Glomerular endothelial cell (primary cell): ENCODE data around the gene HPCA. TPM values are rescaled to one million over a fixed set of nuclear protein-coding genes. Genes with fewer than 3 reads are reported as not detected.

Source experiments
- DNase-seq: peaks from one replicate; pipeline ENCODE4 v3.0.0-alpha.2; 2011; ENCODE audit warnings: low read depth, low spot score; ENCODE audit errors: extremely low read depth
- total RNA-seq: library from RNA; depleted of rRNA; stranded (reverse); fragments of >200 nt; gene quantifications from 2 replicates; pipeline ENCODE4 v1.2.3, GENCODE V29; 2015

HPCA gene
- total RNA-seq, 1 donor from 2014 or later: not detected

DNA sequence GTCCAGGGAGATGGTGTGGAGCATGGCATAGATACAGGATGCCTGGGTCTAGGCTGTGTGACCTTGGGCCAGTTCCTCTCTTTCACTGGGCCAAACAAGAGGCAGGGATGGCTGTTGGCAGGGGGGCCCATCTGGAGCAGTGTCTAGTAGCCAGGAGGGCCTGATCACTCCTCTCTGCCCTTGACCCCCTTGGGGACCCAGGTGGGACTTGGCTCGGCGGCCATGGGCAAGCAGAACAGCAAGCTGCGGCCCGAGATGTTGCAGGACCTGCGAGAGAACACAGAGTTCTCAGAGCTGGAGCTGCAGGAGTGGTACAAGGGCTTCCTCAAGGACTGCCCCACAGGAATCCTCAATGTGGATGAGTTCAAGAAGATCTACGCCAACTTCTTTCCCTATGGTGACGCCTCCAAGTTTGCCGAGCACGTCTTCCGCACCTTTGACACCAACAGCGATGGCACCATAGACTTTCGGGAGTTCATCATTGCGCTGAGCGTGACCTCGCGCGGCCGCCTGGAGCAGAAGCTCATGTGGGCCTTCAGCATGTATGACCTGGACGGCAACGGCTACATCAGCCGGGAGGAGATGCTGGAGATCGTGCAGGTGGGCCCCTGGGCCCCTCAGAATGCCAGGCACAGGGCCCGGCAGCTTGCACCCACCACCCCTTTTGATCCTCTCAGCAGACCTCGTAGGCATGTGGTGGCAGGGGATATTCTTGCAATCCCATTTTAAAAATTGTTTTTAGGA lies 2.6 kb downstream of the HPCA start:
- no peak for DNase-seq

- DNase-seq: no peak
Measured at GRCh38 chr1:32889731-32890278, 3.5 kb downstream of the HPCA start.

DNA sequence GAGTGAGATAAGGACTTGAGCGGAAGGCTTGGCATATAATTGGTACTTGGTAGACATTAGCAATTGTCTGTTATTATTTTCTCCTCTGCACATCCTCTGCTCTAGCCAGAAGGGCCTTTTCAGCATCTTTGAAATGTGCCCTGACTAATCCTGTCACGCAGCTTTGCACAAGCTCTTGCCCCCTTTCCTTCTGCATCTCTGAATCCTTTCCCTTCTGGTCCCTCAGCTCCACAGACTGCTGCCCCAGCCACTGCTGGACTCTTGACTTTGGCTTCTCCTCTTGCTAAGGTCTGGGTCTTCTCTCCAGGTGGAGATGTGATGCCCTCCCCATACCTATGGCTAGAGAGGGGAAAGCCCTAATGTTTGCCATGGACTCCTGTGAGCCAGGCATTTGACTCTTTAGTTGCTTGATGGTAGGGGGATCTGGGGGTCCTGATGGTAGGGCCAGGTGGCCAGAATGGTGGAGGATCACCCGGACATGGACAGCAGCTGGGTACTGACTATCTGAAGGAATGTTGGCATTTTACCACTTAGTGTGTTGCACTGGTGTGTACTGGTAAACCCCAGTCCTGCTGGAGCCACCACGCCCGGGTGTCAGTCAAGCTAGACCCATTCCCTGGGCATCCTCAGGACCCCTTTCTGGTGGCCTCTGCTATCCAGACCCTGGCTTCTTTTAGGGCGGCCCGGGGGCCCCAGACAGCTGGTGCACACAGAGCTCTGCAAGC lies 4.4 kb downstream of the HPCA start:
- no peak for DNase-seq

- no peak for DNase-seq
Measured at GRCh38 chr1:32891241-32891570, 4.9 kb downstream of the HPCA start.

DNA sequence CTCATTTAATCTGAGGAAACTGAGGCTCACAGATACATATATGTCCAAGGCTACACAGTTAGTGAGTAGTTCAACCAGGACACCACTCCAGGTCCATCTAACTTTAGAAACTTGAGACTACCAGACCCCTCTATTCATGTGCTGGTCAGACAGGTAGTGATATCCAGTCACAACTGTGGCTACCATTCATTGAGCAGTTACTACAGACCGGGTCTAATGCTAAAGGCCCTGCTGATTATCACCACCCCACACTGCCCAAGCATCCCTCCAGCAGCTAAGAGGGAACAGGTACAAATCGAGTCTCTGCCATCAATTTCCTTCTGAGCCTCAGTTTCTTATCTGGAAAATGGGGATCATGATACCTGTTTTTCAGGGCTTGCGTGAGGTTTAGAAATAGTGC lies 5.3 kb downstream of the HPCA start:
- no peak for DNase-seq

- DNase-seq: no peak
Measured at GRCh38 chr1:32892368-32893197, 6.3 kb downstream of the HPCA start.

- no peak for DNase-seq
Measured at GRCh38 chr1:32893198-32894018, 7.1 kb downstream of the HPCA start.

DNA sequence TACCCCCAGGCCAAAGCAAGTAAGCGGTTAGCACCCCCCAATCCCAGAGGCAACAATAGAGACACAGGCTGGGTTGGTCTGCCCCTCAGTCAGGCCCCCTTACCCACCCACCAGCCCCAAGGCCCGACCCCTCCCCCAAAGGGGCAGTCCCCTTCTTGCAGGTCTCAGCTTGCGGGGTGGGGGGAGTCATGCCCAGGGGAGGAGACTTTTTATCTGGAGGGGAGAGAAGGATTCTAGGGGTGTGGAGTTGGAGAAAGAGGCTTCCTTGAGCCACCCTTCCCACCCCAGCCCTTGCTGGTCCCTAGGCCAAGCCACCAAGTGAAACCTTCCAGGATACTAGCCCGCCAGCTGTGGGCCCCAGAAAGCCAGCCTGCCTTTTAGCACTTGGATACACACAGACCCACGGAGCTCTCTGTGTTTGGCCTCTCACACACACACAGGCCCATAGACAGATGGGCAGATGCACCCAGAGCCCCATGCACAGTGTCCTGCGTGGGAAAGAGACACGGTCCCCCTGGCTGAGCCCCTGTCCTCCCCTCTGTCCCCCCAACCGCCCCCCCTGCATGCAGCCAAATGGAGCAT lies 7.8 kb downstream of the HPCA start:
- no peak for DNase-seq

DNA sequence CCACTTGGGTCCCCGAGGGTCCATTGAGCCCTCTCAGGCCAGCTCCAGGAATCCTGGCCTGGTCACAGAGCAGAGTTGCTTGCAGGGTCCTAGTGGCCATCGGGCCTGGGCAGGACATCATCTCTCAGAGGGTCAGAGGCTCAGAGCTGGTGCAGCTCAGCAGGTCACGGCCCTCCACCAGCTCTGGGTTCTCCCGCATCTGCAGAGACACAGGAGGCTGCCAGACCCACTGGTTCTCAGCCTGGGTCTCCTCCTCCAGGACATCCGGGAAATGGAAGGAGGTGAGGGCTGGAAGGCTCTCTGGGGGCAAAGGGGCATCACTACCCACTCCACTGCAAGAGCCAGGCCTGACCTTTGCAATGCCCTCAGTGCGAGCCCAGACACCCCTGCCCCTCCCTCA lies 8.4 kb downstream of the HPCA start:
- DNase-seq: no peak

- DNase-seq: no peak
Measured at GRCh38 chr1:32895325-32896215, 9.3 kb downstream of the HPCA start.

DNA sequence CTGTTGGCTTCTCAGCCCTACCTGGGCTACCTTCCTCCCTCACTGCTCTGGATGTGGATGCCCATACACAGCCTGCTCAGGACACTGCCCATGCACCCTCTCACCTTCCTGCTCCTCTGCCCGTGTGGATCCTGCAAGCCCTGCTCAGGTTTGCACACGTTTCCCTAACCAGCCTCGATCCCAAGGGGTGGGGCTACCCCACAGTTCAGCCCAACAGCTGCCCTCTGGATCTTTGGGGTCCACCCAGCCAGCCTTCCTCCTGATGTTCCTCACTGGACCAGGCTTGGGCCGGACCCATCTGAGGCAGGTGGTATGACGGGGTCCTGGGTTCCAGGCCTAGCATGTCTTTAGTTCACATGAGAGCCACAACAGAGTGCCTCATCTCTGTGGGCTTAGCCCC lies 10.2 kb downstream of the HPCA start:
- DNase-seq: no peak

DNA sequence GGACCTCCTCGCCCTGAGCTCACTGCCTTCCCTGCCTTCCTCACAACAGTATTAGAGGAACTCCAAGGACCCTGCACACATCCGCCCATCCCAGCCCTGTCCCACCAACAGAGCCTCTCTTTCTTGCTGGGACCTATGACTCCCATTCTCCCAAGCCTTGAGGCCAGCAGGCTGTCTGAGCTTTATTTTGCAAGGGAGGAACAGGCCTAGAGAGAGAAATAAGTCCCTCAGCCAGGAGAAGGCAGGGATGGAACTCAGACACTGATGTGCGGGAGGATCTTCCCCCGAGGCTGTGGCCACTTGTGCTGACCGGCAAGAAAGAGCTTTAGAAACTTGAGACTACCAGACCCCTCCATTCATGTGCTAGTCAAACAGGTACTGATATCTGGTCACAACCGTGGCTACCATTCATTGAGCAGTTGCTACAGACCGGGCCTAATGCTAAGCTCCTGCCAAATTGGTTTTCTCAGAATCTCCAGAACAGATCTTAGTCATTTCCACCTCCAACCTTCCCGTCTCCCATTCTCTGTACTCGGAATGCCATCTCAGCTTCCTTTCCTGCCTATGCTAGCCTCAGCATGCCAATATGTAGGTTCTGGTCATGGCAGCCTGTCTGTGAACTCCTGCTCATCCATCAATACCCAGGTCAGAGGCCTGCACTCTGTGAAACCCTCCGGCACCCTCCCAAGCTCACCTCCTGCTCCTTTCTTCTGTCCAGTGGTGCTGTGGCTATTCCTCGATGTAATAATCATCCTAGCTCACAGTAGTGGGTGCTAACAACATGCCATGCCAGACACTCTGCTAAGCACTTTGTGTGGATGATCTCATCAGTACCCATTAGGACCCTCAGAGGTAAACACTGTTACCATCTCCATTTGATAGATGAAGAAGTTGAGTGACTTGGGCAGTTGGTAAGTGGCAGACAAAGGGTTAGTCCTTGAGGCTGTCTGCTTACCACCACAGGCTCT lies 11.1 kb downstream of the HPCA start:
- DNase-seq: no peak

DNA sequence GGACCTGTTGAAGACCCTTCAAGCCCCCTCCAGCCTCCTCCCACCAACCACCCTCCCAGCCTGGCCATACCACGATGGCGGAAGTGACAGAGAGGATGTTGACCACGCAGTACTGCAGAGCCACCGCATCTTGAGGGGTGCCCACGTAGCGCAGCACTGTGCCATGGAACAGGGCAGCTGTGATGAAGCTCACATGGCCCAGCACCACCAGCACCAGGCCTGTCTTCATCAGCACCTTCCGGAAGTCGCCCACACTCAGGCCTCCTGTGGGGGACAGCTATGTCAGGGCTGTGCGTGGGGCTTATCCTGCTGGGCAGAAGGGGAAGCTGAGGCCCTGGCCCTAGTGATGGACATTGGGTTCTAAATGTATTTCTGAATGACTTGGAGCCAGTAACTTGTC lies 11.8 kb downstream of the HPCA start:
- DNase-seq: no peak

- DNase-seq: no peak
Measured at GRCh38 chr1:32898958-32899357, 12.7 kb downstream of the HPCA start.

GRCh38 chr1:32899586-32900296 lies 13.4 kb downstream of the HPCA start:
- no peak for DNase-seq

- DNase-seq: no peak
Measured at GRCh38 chr1:32900371-32900955, 14.2 kb downstream of the HPCA start.
